ENCODE measurements around the gene TEX11.
"Not testable (repeated sequence)": the region's sequence is repeated elsewhere in the genome, so short reads cannot be mapped to it uniquely, and the experiment has no call there.

Gene TEX11

GRCh38 chrX:70754169-70754848 is 154.2 kb downstream of the TEX11 start:
- no peak for DNase-seq

- not testable (repeated sequence) for DNase-seq
Measured at GRCh38 chrX:70733774-70734173, 174.7 kb downstream of the TEX11 start.

GRCh38 chrX:70727961-70728360 is 180.6 kb downstream of the TEX11 start:
- not testable (repeated sequence) for DNase-seq

GRCh38 chrX:70720721-70721120 is 187.8 kb downstream of the TEX11 start:
- no peak for DNase-seq

GRCh38 chrX:70711336-70711735 is 197.2 kb downstream of the TEX11 start:
- not testable (repeated sequence) for DNase-seq

- DNase-seq, result no peak
Measured at GRCh38 chrX:70694339-70695122, 214.0 kb downstream of the TEX11 start.

GRCh38 chrX:70679455-70679854 is 229.1 kb downstream of the TEX11 start:
- not testable (repeated sequence) for DNase-seq

- no peak for DNase-seq
Measured at GRCh38 chrX:70675284-70675683, 233.2 kb downstream of the TEX11 start.

- no peak for DNase-seq
Measured at GRCh38 chrX:70672326-70672725, 236.2 kb downstream of the TEX11 start.

- DNase-seq, result no peak
Measured at GRCh38 chrX:70669120-70669519, 239.4 kb downstream of the TEX11 start.

- DNase-seq, result peak; percentile 52
Measured at GRCh38 chrX:70664726-70665125, 243.8 kb downstream of the TEX11 start.

- DNase-seq, result not testable (repeated sequence)
Measured at GRCh38 chrX:70661124-70661523, 247.4 kb downstream of the TEX11 start.

GRCh38 chrX:70657546-70657945 is 251.0 kb downstream of the TEX11 start:
- not testable (repeated sequence) for DNase-seq

GRCh38 chrX:70656304-70656703 is 252.2 kb downstream of the TEX11 start:
- no peak for DNase-seq

GRCh38 chrX:70647910-70648309 is 260.6 kb downstream of the TEX11 start:
- DNase-seq, result not testable (repeated sequence)

- no peak for DNase-seq
Measured at GRCh38 chrX:70636218-70636617, 272.3 kb downstream of the TEX11 start.

GRCh38 chrX:70635669-70636068 is 272.8 kb downstream of the TEX11 start:
- no peak for DNase-seq

GRCh38 chrX:70635227-70635626 is 273.3 kb downstream of the TEX11 start:
- no peak for DNase-seq

- no peak for DNase-seq
Measured at GRCh38 chrX:70621743-70622142, 286.8 kb downstream of the TEX11 start.

GRCh38 chrX:70618467-70618866 is 290.0 kb downstream of the TEX11 start:
- no peak for DNase-seq

GRCh38 chrX:70613295-70613694 is 295.2 kb downstream of the TEX11 start:
- DNase-seq, result no peak

GRCh38 chrX:70605352-70605751 is 303.2 kb downstream of the TEX11 start:
- DNase-seq, result no peak

GRCh38 chrX:70592091-70592490 is 316.4 kb downstream of the TEX11 start:
- no peak for DNase-seq

- not testable (repeated sequence) for DNase-seq
Measured at GRCh38 chrX:70587158-70587557, 321.4 kb downstream of the TEX11 start.

Data from NCI-H82 (cell line).